Measurements from ENCODE around the gene ZFAND6. TPM values are rescaled to one million over a fixed set of nuclear protein-coding genes. Genes with fewer than 3 reads are reported as not detected.

The ZFAND6 gene
- total RNA-seq, 1 donor from 2014 or later = 76.7 TPM

GRCh38 chr15:80100247-80100646 is 40.8 kb downstream of the ZFAND6 start:
- intact Hi-C loops (cut with DNase I) = no loop called here
- H3K27ac ChIP-seq = no peak overlapping the region
- DNase-seq = no peak
- H3K4me1 ChIP-seq = peaks cover 17% of the 10 kb centered on the region
- no peak overlapping the region for H3K4me3 ChIP-seq
- H3K9me3 ChIP-seq = no peaks in the 10 kb centered on the region
- TF ChIP-seq, protein P1, sequence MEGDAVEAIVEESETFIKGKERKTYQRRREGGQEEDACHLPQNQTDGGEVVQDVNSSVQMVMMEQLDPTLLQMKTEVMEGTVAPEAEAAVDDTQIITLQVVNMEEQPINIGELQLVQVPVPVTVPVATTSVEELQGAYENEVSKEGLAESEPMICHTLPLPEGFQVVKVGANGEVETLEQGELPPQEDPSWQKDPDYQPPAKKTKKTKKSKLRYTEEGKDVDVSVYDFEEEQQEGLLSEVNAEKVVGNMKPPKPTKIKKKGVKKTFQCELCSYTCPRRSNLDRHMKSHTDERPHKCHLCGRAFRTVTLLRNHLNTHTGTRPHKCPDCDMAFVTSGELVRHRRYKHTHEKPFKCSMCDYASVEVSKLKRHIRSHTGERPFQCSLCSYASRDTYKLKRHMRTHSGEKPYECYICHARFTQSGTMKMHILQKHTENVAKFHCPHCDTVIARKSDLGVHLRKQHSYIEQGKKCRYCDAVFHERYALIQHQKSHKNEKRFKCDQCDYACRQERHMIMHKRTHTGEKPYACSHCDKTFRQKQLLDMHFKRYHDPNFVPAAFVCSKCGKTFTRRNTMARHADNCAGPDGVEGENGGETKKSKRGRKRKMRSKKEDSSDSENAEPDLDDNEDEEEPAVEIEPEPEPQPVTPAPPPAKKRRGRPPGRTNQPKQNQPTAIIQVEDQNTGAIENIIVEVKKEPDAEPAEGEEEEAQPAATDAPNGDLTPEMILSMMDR (IDR thresholded peaks at IDR 0.05) = no peak
- H3K27me3 ChIP-seq (ENCODE audit: low read depth) = no peaks in the 10 kb centered on the region
- ATAC-seq = no peak
- no peaks in the 10 kb centered on the region for H3K36me3 ChIP-seq

DNA sequence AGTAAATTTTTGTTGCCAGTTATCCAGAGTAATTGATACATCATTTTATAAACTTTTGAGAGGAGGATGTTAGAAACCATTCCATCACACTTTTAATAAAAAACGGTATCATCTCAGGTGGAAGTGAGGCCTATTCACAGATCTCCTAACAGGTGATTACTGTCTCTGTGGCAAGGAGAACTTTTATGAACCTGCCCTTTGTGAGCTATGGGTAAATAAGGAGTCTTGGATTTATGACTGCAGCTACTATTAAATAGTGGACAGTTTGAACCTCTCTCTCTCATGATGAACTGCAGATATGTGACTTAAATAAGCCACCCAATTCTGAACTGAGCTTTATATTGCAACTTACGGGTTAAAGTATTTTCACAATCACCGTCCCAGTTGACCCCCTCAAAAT is 45.7 kb downstream of the ZFAND6 start:
- TF ChIP-seq, protein P1 (IDR thresholded peaks at IDR 0.05) = no peak
- ATAC-seq = no peak
- intact Hi-C loops (cut with DNase I) = no loop called here

DNA sequence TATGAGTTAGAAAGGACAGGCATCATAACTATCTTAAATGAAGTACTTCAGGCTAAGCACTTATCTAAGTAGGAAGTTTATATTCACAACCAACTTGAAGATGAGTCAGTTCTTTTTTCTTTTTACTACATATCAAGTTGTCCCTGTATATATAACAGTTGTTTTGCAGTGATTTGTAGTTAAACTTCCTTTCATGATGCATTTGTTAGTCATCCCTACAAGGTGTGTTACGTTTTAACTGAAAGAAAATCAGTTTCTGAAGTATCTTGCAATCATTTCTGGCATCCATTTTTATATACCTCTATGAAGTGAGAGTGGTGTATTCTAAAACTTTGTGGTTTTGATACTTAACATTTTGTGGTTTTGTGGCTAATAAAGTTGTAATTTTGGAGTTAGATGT is 46.1 kb downstream of the ZFAND6 start:
- no peaks in the 10 kb centered on the region for H3K27me3 ChIP-seq (ENCODE audit: low read depth)
- TF ChIP-seq, protein P1 (IDR thresholded peaks at IDR 0.05) = no peak
- H3K4me3 ChIP-seq = no peak overlapping the region
- DNase-seq (no peak), ATAC-seq (no peak)
- H3K27ac ChIP-seq = no peak overlapping the region
- intact Hi-C loops (cut with DNase I) = no loop called here
- no peaks in the 10 kb centered on the region for H3K36me3 ChIP-seq
- peaks cover 13% of the 10 kb centered on the region for H3K4me1 ChIP-seq
- H3K9me3 ChIP-seq = no peaks in the 10 kb centered on the region

More for the DNA sequence above, 45.7 kb downstream of the ZFAND6 start:
- H3K27me3 ChIP-seq (ENCODE audit: low read depth) = no peaks in the 10 kb centered on the region
- no peak overlapping the region for H3K4me3 ChIP-seq
- no peaks in the 10 kb centered on the region for H3K9me3 ChIP-seq
- peaks cover 13% of the 10 kb centered on the region for H3K4me1 ChIP-seq
- DNase-seq = no peak
- no peak overlapping the region for H3K27ac ChIP-seq
- no peaks in the 10 kb centered on the region for H3K36me3 ChIP-seq

DNA sequence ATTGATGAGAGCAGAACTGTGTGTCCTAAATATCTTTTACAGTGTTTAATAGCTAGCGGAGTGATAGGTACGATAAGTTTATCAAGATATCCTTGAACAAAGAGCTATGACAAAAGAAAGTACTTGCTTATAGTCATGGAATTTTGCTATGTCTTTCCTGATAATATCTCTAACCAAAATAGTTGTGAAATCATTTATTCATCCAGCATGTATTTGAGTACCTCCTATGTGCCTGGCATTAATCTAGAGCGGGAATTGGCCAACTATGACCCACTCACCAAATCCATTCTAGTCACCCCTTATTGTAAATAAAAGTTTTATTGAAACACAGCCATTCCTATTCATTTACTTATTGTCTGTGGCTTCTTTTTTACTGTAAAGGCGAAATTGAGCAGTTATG is 46.6 kb downstream of the ZFAND6 start:
- intact Hi-C loops (cut with DNase I) = no loop called here
- Histone ChIP-seq H3K4me1 (peaks cover 13% of the 10 kb centered on the region), H3K9me3 (no peaks in the 10 kb centered on the region), H3K36me3 (no peaks in the 10 kb centered on the region), H3K27ac (no peak overlapping the region), H3K4me3 (no peak overlapping the region), H3K27me3 (ENCODE audit: low read depth) (no peaks in the 10 kb centered on the region)
- DNase-seq (no peak), ATAC-seq (no peak)
- TF ChIP-seq, protein P1 (IDR thresholded peaks at IDR 0.05) = no peak

GRCh38 chr15:80107204-80107603 is 47.7 kb downstream of the ZFAND6 start:
- H3K27me3 ChIP-seq (ENCODE audit: low read depth) = no peaks in the 10 kb centered on the region
- H3K36me3 ChIP-seq = no peaks in the 10 kb centered on the region
- DNase-seq (no peak), ATAC-seq (no peak)
- no peaks in the 10 kb centered on the region for H3K9me3 ChIP-seq
- TF ChIP-seq, protein P1 (IDR thresholded peaks at IDR 0.05) = no peak
- peaks cover 13% of the 10 kb centered on the region for H3K4me1 ChIP-seq
- intact Hi-C loops (cut with DNase I) = no loop called here
- no peak overlapping the region for H3K4me3 ChIP-seq
- no peak overlapping the region for H3K27ac ChIP-seq

DNA sequence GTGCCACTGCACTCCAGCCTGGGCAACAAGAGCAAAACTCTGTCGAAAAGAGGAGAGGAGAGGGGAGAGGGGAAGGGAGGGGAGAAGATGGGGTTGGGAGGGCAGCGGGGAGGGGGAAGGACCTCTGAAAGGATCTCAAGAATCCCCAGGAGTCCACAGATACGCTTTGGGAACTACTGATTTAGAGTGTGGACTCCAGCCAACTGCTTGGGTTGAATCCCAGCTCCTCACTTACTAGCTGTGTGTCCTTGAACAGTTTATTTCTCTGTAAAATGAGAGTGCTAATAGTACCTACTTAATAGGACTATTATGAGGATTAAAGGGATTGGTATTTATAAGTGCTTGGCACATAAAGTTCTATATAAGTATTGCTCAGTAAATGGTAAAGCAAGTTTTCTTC is 48.3 kb downstream of the ZFAND6 start:
- no peak overlapping the region for H3K27ac ChIP-seq
- H3K4me1 ChIP-seq = peaks cover 13% of the 10 kb centered on the region
- H3K27me3 ChIP-seq (ENCODE audit: low read depth) = no peaks in the 10 kb centered on the region
- no peaks in the 10 kb centered on the region for H3K9me3 ChIP-seq
- no peak for DNase-seq
- TF ChIP-seq, protein P1 (IDR thresholded peaks at IDR 0.05) = no peak
- ATAC-seq = no peak
- no peaks in the 10 kb centered on the region for H3K36me3 ChIP-seq
- H3K4me3 ChIP-seq = no peak overlapping the region
- intact Hi-C loops (cut with DNase I) = no loop called here

All from lower lobe of right lung (tissue), 2 donors.